ENCODE data around the gene NCS1. TPM values are rescaled to one million over a fixed set of nuclear protein-coding genes. Genes with fewer than 3 reads are reported as not detected.

NCS1 gene
- total and polyA plus RNA-seq, 9 of the 15 experiments (the other 6 are each of a cell fraction or from before 2014, with no cell fraction given) = 0.28 to 27.0 (median 9.6) TPM

GRCh38 chr9:130150779-130151382 is 21.3 kb upstream of the NCS1 start (continued):
- TF ChIP-seq ZBTB11 (CRISPR knock-in tag; IDR thresholded peaks at IDR 0.05) = peak in 1 of 3 experiments; percentile 93; a peak in 2 of 6 replicates
- TF ChIP-seq SAP30 (IDR thresholded peaks at IDR 0.05; ENCODE audit: borderline replicate concordance, insufficient read depth, low read depth, low read length, poor library complexity, severe bottlenecking) = no peak
- TF ChIP-seq RFX1 (IDR thresholded peaks at IDR 0.05) = no peak
- TF ChIP-seq SREBF1 (IDR thresholded peaks at IDR 0.05; ENCODE audit: borderline replicate concordance, low read depth, low read length) = no peak
- TF ChIP-seq ZNF644 (tag; IDR thresholded peaks at IDR 0.05; ENCODE audit: low read depth) = peak; percentile 93
- TF ChIP-seq GTF2F1 (IDR thresholded peaks at IDR 0.05; ENCODE audit: low read depth, low read length) = no peak
- no peak for TF ChIP-seq JUNB (CRISPR knock-in tag; conservative IDR thresholded peaks at IDR 0.05)
- TF ChIP-seq KLF16 (IDR thresholded peaks at IDR 0.05) = no peak
- TF ChIP-seq ZNF41 (CRISPR knock-in tag; conservative IDR thresholded peaks at IDR 0.05) = peak; percentile 96
- TF ChIP-seq ZBTB26 (CRISPR knock-in tag; IDR thresholded peaks at IDR 0.05) = peak; percentile 90; the same call in 1 of the 2 replicates
- TF ChIP-seq, protein P1, sequence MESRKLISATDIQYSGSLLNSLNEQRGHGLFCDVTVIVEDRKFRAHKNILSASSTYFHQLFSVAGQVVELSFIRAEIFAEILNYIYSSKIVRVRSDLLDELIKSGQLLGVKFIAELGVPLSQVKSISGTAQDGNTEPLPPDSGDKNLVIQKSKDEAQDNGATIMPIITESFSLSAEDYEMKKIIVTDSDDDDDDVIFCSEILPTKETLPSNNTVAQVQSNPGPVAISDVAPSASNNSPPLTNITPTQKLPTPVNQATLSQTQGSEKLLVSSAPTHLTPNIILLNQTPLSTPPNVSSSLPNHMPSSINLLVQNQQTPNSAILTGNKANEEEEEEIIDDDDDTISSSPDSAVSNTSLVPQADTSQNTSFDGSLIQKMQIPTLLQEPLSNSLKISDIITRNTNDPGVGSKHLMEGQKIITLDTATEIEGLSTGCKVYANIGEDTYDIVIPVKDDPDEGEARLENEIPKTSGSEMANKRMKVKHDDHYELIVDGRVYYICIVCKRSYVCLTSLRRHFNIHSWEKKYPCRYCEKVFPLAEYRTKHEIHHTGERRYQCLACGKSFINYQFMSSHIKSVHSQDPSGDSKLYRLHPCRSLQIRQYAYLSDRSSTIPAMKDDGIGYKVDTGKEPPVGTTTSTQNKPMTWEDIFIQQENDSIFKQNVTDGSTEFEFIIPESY (CRISPR knock-in tag; IDR thresholded peaks at IDR 0.05) = no peak
- TF ChIP-seq, protein P2, sequence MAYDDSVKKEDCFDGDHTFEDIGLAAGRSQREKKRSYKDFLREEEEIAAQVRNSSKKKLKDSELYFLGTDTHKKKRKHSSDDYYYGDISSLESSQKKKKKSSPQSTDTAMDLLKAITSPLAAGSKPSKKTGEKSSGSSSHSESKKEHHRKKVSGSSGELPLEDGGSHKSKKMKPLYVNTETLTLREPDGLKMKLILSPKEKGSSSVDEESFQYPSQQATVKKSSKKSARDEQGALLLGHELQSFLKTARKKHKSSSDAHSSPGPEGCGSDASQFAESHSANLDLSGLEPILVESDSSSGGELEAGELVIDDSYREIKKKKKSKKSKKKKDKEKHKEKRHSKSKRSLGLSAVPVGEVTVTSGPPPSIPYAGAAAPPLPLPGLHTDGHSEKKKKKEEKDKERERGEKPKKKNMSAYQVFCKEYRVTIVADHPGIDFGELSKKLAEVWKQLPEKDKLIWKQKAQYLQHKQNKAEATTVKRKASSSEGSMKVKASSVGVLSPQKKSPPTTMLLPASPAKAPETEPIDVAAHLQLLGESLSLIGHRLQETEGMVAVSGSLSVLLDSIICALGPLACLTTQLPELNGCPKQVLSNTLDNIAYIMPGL (CRISPR knock-in tag; IDR thresholded peaks at IDR 0.05) = no peak
- no peak for TF ChIP-seq ZNF263 (CRISPR knock-in tag; IDR thresholded peaks at IDR 0.05; ENCODE audit: borderline replicate concordance)
- TF ChIP-seq ETS2 (tag; IDR thresholded peaks at IDR 0.05; ENCODE audit: borderline replicate concordance, poor library complexity, severe bottlenecking) = no peak
- TF ChIP-seq ZFP36 (IDR thresholded peaks at IDR 0.05; ENCODE audit: low read depth, low read length, partially characterized antibody) = no peak

Measured in K562 (cell line).